ENCODE measurements around the gene MR1. TPM values are rescaled to one million over a fixed set of nuclear protein-coding genes. Genes with fewer than 3 reads are reported as not detected.

MR1 gene
- total RNA-seq, 4 donors from 2014 or later = 1.6 to 3.5 (median 3.0) TPM

DNA sequence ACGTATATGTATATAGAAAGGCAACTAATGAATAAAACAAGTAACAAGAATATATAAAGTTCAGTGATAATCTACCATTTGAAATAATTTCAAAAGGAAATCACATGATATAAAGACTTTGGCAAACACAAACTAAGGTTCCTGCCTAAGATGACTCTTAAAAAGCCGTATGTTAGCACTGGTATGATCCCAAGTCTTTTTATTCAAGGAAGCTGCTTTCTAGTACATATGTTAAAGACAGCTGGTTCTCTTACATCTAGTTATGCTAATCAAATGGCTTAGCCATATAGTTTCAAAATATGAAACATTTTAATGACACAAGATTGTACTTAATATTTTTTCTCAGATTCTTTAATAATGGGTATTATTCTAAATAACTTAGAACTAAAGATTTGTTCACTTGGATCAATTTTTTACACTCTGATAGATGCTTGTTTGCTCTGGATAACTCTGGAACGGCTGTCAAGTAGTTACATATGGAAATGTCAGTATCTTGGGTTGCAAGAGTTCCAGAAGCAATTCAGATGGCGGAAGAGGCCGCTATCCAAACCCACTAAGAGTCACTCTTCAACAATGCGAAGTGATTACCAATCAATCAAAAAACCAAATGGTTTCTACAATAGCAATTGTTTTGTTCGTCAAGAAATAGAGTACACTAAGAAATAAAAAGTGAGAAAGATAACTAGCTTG is 32.5 kb upstream of the MR1 start:
- H3K4me3 ChIP-seq = no peak overlapping the region
- DNase-seq = no peak
- TF ChIP-seq, protein P1, sequence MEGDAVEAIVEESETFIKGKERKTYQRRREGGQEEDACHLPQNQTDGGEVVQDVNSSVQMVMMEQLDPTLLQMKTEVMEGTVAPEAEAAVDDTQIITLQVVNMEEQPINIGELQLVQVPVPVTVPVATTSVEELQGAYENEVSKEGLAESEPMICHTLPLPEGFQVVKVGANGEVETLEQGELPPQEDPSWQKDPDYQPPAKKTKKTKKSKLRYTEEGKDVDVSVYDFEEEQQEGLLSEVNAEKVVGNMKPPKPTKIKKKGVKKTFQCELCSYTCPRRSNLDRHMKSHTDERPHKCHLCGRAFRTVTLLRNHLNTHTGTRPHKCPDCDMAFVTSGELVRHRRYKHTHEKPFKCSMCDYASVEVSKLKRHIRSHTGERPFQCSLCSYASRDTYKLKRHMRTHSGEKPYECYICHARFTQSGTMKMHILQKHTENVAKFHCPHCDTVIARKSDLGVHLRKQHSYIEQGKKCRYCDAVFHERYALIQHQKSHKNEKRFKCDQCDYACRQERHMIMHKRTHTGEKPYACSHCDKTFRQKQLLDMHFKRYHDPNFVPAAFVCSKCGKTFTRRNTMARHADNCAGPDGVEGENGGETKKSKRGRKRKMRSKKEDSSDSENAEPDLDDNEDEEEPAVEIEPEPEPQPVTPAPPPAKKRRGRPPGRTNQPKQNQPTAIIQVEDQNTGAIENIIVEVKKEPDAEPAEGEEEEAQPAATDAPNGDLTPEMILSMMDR (IDR thresholded peaks at IDR 0.05 in 4 of 5, conservative IDR thresholded peaks at IDR 0.05 in 1 of 5) = no peak
- TF ChIP-seq POLR2A (IDR thresholded peaks at IDR 0.05) = no peak
- no peaks in the 10 kb centered on the region for H3K4me1 ChIP-seq
- no peaks in the 10 kb centered on the region for H3K9me3 ChIP-seq
- in situ Hi-C loops (cut with MboI; ENCODE audit: low sequenced_read_pairs in 4 of 4) (loop anchor here in 1 of 4 donors (25.0 kb wide), 1 partner anchor 489 kb away; the partner anchor contains the start of gene ACBD6), intact Hi-C loops (cut with DNase I; ENCODE audit: low total_unique reads) (no loop called here)
- H3K27me3 ChIP-seq = no peaks in the 10 kb centered on the region
- no peak overlapping the region for H3K27ac ChIP-seq
- peaks cover 0 to 15% of the 10 kb centered on the region in 2 donors for H3K36me3 ChIP-seq
- no peak for ATAC-seq

- DNase-seq (no peak), ATAC-seq (no peak)
- in situ Hi-C loops (cut with MboI; ENCODE audit: low sequenced_read_pairs in 4 of 4) = loop anchor here in 1 of 4 donors (25.0 kb wide), 1 partner anchor 490 kb away; the partner anchor contains the start of gene ACBD6
- no peak overlapping the region for H3K27ac ChIP-seq
- peaks cover 0 to 11% of the 10 kb centered on the region in 2 donors for H3K36me3 ChIP-seq
- H3K9me3 ChIP-seq = no peaks in the 10 kb centered on the region
- intact Hi-C loops (cut with DNase I; ENCODE audit: low total_unique reads) = no loop called here
- H3K4me3 ChIP-seq = no peak overlapping the region
- TF ChIP-seq, protein P1 (IDR thresholded peaks at IDR 0.05 in 4 of 5, conservative IDR thresholded peaks at IDR 0.05 in 1 of 5) = no peak
- TF ChIP-seq POLR2A (IDR thresholded peaks at IDR 0.05) = no peak
- H3K27me3 ChIP-seq = no peaks in the 10 kb centered on the region
- no peaks in the 10 kb centered on the region for H3K4me1 ChIP-seq
These were observed 31.1 kb upstream of the MR1 start for GRCh38 chr1:181002582-181003172.

DNA sequence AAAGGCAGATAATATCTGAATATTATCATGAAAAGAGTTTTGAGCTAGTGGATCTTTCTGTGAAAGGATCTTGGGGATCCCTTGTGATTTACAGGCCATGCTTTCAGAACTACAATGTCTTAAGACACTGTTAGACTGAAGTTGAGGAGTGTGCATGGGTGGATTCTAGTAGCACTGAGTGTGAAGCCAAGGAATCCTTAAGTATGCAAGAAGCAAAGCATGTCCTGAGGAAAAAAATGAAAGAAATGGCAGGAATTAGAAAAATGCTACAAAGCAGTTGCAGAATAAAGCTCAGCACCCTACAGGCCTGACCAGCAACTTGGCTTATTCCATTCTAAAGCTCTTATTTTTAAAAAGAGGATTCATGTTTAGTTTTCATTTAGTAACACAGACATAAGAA is 23.0 kb upstream of the MR1 start:
- Histone ChIP-seq H3K9me3 (no peaks in the 10 kb centered on the region), H3K4me3 (no peak overlapping the region), H3K27ac (no peak overlapping the region), H3K36me3 (no peaks in the 10 kb centered on the region), H3K4me1 (peaks cover 6 to 7% of the 10 kb centered on the region in 2 donors), H3K27me3 (no peaks in the 10 kb centered on the region)
- TF ChIP-seq POLR2A (IDR thresholded peaks at IDR 0.05) = no peak
- TF ChIP-seq, protein P1 (IDR thresholded peaks at IDR 0.05 in 4 of 5, conservative IDR thresholded peaks at IDR 0.05 in 1 of 5) = no peak
- in situ Hi-C loops (cut with MboI; ENCODE audit: low sequenced_read_pairs in 4 of 4) (loop anchor here in 1 of 4 donors (25.0 kb wide), 1 partner anchor 498 kb away; the partner anchor contains the start of gene ACBD6), intact Hi-C loops (cut with DNase I; ENCODE audit: low total_unique reads) (loop anchor here (5.0 to 10.0 kb wide), 2 partner anchors 33 to 126 kb away; no protein-coding TSS in a partner anchor)
- no peak for ATAC-seq
- DNase-seq = no peak

DNA sequence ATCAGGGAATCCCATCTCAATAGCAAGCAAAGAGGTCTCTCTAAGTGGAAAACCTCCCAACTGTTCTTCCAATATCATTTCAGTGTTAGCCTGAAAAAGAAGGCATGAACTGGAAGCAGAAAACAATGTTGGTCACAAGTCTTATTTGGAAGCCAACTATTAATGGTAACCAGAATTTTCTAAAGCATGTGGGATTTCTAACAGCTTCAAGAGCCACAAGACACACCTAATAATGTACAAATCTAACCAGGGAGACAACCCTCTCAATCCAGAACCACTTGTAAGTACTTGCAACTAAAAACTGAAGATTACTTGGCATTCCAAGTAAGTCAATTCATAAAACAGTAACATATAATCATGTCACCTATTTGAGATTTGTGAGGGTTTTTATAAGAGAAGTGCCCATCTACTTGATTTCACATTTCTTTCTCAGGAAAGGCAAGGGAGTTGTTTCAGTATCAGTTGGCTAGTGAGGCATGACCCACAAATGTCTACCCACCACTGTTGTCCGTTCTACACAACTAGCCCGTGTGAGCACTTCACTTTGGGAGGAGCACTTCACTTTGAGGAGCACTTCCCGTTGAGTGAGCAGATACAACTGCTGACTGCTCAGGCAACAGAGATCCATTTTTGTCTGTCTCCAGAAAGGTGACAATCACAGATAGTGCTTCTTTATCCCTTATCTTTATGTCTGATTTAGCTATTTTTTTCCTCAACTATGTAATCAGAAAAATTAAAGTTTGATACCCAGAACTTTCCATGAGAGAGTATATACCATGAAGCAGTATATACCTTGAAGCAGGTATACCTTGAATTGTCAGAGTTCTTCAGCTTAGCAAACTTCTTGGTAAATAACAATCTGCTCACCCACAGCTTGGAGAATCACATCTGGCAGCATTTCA is 22.2 kb upstream of the MR1 start:
- DNase-seq (no peak), ATAC-seq (no peak)
- intact Hi-C loops (cut with DNase I; ENCODE audit: low total_unique reads) (loop anchor here (5.0 to 10.0 kb wide), 2 partner anchors 34 to 127 kb away; no protein-coding TSS in a partner anchor), in situ Hi-C loops (cut with MboI; ENCODE audit: low sequenced_read_pairs in 4 of 4) (loop anchor here in 1 of 4 donors (25.0 kb wide), 1 partner anchor 499 kb away; the partner anchor contains the start of gene ACBD6)
- Histone ChIP-seq H3K36me3 (no peaks in the 10 kb centered on the region), H3K27ac (no peak overlapping the region), H3K27me3 (no peaks in the 10 kb centered on the region), H3K4me3 (no peak overlapping the region), H3K4me1 (peaks cover 6 to 7% of the 10 kb centered on the region in 2 donors), H3K9me3 (no peaks in the 10 kb centered on the region)
- TF ChIP-seq, protein P1 (IDR thresholded peaks at IDR 0.05 in 4 of 5, conservative IDR thresholded peaks at IDR 0.05 in 1 of 5) = no peak

Data from gastrocnemius medialis (tissue), 4 donors.